HG03565 (cell line): Measurements from ENCODE around the gene FMNL2.

Source experiments
- ATAC-seq: cut with Tn5 transposase; IDR thresholded peaks from one replicate; pipeline ENCODE4 v1.9.1; 2021; ENCODE audit warnings: mild to moderate bottlenecking, moderate library complexity; ENCODE audit not compliant: unreplicated experiment

The FMNL2 gene

DNA sequence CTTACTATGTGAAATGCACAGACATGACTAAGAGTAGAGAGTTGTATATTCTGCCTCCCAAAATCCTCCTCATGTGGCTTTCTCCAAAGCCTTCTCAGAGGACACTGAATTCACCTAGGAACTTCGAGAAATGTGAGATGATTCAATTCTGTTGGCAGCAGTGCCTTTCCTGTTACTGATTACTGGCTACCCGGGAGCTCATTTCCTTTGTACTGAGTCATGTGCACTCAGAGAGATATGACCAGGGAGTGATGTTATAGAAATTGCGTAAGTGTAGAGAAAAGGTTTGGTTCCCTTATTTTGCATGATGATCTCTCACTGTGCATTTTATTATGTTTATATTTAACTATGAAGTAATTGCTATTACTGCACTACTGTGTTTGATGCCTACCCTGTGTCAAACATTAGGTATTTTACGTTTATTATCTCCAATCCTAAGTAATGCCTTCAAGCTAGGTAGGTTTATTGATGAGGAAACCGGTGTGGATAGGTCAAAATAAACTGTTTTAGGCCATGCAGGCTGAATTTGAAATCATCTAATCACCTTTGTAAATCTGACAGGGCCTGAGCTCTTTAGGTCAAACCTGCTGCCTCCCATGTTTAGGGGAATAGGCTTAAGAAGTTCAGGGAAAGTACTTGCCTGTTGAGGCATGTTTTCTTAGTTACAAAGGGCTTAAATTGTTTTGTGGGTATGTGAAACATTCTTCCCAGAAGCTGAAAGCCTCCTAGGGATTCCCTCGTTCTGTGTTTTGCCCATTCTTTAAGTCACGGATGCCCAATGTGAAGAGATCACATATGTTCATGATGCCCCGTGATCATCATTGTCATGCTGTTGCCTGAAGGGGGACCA lies 86.8 kb downstream of the FMNL2 start:
- peak; percentile 65 for ATAC-seq

- ATAC-seq, result no peak
Observed at GRCh38 chr2:152423684-152424083, 88.7 kb downstream of the FMNL2 start.

DNA sequence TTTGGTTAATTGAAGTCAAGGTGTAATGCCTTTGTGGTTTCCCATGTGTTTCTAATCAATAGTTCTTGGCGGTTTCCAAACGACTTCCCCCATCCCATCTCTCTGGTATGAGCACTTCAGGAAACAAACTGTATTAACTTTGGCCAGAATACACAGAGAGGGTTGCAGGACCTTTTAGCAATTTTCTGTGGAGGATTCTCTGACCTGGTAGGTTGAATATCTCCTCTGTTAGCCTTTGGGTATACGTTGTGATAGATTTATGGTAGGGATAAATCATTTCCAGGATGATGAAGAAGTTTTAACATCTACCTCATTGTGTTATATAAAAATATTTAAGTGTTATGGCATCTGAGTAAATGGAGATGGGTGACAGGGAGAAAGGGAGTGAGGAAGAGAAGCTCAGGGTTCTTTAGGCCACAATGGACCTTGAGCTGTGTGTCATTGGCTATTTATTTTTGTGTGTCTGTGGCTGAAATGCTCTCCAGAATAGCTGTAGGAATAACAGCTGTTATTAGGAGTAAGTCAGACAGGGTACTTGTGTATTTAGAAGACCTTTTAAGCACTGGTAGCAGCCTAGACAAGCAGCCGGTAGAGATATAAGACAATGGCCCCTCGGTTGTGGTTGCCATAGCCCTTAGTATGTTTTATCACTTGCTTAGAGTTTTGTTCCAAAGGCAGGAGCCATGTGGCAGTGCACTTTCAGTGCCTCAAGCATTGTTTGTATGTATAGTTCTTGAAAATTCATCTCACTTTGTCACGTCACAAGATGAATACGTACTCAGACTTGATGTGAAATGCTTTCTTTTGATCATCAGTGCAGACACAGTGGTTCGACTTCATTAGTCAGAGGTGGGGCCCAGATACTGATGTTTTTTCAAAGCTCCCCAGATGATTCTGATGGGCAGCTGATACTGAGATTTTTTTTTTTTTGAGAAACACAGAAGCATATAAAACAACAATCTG lies 91.1 kb downstream of the FMNL2 start:
- no peak for ATAC-seq

GRCh38 chr2:152426801-152427200 lies 91.8 kb downstream of the FMNL2 start:
- no peak for ATAC-seq

DNA sequence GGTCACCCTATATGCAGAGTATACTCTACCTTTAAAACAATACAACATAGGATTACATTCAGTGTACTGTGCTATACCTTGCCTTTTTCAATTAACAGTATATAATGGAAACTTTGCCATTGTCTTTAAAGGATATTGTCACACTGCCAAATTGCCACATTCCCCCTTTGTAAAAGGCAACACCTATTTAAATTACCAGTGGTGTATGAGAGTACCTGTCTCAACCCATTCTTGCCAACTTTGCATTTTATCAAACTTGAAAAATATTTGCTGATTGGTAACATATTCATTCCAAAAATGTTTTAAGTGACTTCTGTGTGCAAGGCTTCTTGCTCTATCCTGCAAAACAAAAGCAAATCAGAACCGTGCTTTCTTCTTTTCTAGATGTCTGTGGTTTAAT lies 92.9 kb downstream of the FMNL2 start:
- ATAC-seq, result no peak

GRCh38 chr2:152428800-152429582 lies 94.0 kb downstream of the FMNL2 start:
- ATAC-seq, result no peak

DNA sequence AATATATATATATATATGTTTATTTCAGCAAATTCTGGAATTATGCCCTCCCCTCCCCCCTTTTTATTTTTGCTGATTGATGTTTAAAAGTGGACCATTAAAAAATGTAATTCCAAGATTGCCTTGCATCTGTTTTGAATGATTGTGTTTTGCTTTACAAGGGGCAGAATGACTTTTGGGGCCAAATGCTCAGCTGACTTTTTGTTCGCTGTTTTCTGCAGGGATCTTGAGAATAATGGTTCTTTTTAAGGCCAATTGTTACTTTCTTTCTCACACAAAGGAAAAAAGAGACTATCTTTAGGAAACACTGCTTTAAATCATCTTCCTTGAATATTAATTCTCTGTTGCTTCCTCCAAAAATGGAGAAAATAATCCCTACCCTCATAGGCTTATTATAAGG lies 95.9 kb downstream of the FMNL2 start:
- no peak for ATAC-seq

DNA sequence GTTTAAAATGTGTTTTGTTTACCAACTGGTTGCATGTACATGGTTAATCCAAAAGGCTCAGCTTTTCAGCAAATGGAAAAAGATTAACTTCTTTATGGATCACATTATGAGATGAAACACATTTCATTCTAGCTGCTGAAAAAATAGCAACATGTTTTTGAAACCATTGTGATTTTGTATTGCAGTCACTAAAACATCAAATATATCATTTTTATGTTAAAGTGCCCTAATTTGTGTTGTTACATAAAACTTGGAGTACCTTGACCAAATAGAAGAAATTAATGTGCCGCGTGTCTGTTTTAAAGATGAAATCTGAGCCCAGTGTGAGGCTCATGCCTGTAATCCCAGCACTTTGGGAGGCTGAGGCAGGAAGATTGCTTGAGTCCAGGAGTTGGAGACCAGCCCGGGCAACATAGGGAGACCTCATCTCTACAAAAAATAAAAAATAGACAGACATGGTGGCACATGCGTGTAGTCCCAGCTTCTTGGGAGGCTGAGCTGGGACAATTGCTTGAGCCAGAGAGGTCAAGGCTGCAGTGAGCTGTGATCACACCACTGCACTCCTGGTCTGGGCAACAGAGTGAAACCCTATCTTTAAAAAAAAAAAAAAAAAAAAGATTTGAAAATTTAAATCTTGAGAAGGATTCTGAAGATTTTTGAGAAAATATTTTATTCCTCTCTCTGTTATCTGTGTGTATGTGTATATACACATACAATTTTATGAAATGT lies 96.6 kb downstream of the FMNL2 start:
- ATAC-seq, result no peak

DNA sequence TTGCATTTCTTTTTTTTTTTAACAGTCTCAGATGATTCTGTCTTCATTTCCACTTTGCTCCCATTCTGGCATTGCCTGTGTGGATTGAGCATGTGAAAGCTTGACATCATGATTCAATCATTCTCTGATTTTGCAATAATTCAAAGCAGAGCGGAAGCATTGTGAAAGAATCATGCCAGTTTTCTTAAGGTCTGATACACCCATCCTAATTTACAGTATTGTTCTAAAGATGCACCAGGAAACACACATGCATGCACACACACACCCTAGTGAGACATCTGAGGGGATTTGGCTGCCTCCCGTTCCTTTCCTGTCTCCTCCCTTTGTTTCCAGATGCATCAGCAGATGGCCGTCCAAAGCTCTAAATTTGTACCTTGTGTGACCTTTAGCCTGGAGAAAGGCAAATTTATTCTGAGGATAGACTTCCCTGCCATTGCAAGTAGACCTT lies 97.3 kb downstream of the FMNL2 start:
- ATAC-seq, result no peak

GRCh38 chr2:152432765-152433164 lies 97.8 kb downstream of the FMNL2 start:
- ATAC-seq, result no peak

DNA sequence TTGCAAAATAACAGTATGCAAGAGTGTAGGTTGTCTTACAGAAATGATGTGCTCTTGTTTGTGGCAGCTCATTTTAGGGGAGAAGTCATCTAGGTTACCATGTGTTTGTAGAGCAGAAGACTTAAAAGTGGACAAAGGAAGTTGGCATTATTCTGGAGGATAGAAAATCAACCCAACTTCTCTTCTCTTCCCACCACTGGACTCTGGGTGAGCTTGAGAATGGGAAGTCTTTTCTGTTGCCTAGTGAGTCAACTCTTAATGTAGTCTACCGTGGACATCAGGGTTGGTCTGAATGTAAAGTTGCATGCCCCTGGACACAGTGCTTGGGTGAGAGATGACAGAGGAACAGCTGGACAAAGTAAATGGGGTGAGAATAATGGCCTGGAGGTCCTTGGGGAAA lies 98.3 kb downstream of the FMNL2 start:
- no peak for ATAC-seq

DNA sequence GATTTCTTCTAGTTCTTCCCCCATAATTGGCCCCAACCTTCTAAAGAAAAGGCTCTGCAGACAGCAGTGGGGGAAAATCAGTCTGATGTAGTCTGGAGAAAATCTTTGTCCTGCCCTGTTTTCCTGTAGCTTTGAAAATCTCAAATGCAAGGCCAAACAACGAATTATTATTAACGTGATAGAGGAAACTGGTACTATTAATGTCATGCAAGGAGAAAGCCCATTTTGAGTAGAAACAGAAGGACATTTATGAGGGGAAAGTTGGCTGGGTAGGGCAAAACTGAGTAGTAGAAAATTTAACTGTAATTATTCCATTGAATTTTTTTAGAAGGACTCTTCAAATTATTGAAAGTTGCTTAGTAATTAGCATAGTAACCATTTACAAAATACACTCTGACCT lies 98.8 kb downstream of the FMNL2 start:
- no peak for ATAC-seq

- ATAC-seq, result no peak
Observed at GRCh38 chr2:152434395-152435182, 99.6 kb downstream of the FMNL2 start.

- no peak for ATAC-seq
Observed at GRCh38 chr2:152436148-152436547, 101.2 kb downstream of the FMNL2 start.

- no peak for ATAC-seq
Observed at GRCh38 chr2:152437276-152438108, 102.5 kb downstream of the FMNL2 start.

GRCh38 chr2:152440049-152440448 lies 105.1 kb downstream of the FMNL2 start:
- ATAC-seq, result no peak

GRCh38 chr2:152440460-152440859 lies 105.5 kb downstream of the FMNL2 start:
- no peak for ATAC-seq

DNA sequence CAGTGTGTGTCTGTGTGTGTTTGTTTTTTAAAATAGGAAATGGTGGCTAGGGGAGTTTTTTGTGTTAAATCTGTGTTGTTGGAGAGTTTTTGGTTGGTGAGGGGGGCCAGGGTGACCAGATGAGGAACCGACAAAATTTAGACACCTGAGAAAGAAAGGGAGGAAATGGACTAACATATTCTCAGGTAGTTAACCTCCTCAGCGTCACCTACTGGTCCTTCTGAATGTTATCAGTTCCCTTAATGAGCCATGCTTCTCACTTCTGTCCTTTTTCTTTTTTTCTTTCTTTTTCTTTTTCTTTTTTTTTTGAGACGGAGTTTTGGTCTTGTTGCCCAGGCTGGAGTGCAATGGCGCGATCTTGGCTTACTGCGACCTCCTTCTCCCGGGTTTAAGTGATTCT lies 107.0 kb downstream of the FMNL2 start:
- no peak for ATAC-seq

- ATAC-seq, result no peak
Observed at GRCh38 chr2:152443771-152444170, 108.8 kb downstream of the FMNL2 start.
